ENCODE measurements around the gene TMEM86A.
"Not testable (repeated sequence)": the region's sequence is repeated elsewhere in the genome, so short reads cannot be mapped to it uniquely, and the experiment has no call there.

The TMEM86A gene

GRCh38 chr11:18698341-18699268, at the start of gene TMEM86A:
TMEM86A (plus strand) TSS chr11:18698779; CDS start chr11:18698887, 108 bp downstream.
- Histone ChIP-seq H3K27ac (peak within 1 kb of the TSS; percentile 77 to 78), H3K4me3 (peak within 1 kb of the TSS; percentile 75)
- peak; percentile 94 for DNase-seq (ENCODE audit: low spot score)
- TF ChIP-seq CTCF (IDR thresholded peaks at IDR 0.05), result no peak

GRCh38 chr11:18650353-18650752, 48.2 kb upstream of the TMEM86A start:
- no peak for DNase-seq (ENCODE audit: low spot score)
- no peak overlapping the region for H3K27ac ChIP-seq
- no peak for TF ChIP-seq CTCF (IDR thresholded peaks at IDR 0.05)
- no peak overlapping the region for H3K4me3 ChIP-seq

GRCh38 chr11:18650859-18651557, 47.6 kb upstream of the TMEM86A start:
- H3K4me3 ChIP-seq, result no peak overlapping the region
- DNase-seq (ENCODE audit: low spot score), result no peak
- TF ChIP-seq CTCF (IDR thresholded peaks at IDR 0.05), result no peak
- H3K27ac ChIP-seq, result no peak overlapping the region

- no peak for TF ChIP-seq CTCF (IDR thresholded peaks at IDR 0.05)
- DNase-seq (ENCODE audit: low spot score), result no peak
- no peak overlapping the region for H3K27ac ChIP-seq
- no peak overlapping the region for H3K4me3 ChIP-seq
Measured at GRCh38 chr11:18657673-18658072, 40.9 kb upstream of the TMEM86A start.

GRCh38 chr11:18665353-18665872, 33.2 kb upstream of the TMEM86A start:
- H3K4me3 ChIP-seq; DNase-seq (ENCODE audit: low spot score); H3K27ac ChIP-seq: not testable (repeated sequence)

GRCh38 chr11:18668131-18668530, 30.4 kb upstream of the TMEM86A start:
- Histone ChIP-seq H3K27ac (no peak overlapping the region), H3K4me3 (no peak overlapping the region)
- no peak for TF ChIP-seq CTCF (IDR thresholded peaks at IDR 0.05)
- DNase-seq (ENCODE audit: low spot score), result no peak

- no peak for TF ChIP-seq CTCF (IDR thresholded peaks at IDR 0.05)
- no peak for DNase-seq (ENCODE audit: low spot score)
- no peak overlapping the region for H3K27ac ChIP-seq
- H3K4me3 ChIP-seq, result no peak overlapping the region
Measured at GRCh38 chr11:18669219-18669596, 29.4 kb upstream of the TMEM86A start.
